ENCODE results near the gene UTRN.

UTRN gene

DNA sequence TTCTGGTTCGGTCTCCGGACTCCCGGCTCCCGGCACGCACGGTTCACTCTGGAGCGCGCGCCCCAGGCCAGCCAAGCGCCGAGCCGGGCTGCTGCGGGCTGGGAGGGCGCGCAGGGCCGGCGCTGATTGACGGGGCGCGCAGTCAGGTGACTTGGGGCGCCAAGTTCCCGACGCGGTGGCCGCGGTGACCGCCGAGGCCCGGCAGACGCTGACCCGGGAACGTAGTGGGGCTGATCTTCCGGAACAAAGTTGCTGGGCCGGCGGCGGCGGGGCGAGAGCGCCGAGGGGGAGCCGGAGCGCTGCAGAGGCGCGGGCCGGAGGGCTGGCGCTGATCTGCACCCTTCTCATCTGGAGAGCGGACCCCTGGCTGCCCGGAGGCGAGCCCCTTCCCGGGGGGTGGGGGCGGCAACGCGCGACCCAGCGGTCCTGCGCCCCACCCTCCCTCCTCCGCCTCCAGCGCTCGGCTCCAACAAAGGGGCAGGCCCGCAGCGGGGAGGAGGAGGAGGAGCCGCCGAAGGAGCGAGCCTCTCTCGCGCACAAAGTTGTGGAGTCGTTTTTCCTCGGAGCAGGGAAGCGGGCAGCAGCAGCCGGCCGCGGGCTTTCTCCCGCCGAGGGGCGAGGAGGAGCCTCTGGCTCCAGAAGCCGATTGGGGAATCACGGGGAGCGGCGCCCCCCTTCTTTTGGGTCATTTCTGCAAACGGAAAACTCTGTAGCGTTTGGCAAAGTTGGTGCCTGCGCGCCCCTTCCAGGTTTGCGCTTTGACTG, at the start of gene UTRN:
UTRN (plus strand) TSS at position 553 of the 765 bp plus-strand sequence. CDS start 6,494 bp downstream, outside the sequence.
- H3K27ac ChIP-seq = peak within 1 kb of the TSS; percentile 97

DNA sequence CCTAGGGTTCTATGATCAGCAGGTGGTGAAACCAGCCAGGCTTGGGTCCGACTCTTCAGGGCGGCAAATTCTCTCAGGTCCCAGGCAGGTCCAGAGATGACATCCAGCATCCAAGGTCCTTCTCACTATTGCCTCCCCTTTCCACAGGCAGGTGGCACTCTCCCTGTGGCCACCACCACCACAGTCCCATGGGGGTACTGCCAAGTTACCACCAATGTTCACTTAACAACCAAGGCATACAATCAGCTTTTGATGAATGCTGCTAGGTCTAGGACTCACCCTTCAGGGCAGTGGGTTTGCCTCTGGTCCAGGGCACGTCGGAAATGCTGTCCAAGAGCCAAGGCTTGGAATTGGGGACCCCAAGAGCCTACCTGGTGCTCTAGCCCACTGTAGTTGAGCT, 40.4 kb upstream of the UTRN start:
- no peak overlapping the region for H3K27ac ChIP-seq
- TF ChIP-seq CTCF (conservative IDR thresholded peaks at IDR 0.05) = no peak

More for the DNA sequence above, at the start of gene UTRN:
- no peak for TF ChIP-seq CTCF (conservative IDR thresholded peaks at IDR 0.05)

DNA sequence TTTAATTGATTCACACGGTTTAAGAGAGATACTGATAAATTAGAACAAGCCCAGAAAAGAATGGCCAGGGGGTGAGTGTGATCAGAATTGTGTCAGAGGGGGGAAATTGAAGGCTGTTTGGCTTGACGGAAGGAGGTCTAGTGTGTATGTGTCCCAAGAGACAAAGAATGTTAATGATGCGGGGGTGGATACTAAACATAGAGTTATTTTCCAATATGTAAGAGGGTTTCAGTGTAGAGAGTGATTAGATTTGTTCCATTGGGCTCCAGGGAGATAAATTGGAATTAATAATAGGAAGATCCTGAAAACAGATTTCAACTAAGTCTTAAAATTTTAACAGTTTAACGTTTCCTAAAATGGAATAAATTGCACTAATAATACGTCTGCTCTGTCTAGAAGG, 38.1 kb upstream of the UTRN start:
- TF ChIP-seq CTCF (conservative IDR thresholded peaks at IDR 0.05) = no peak

GRCh38 chr6:144248003-144248402, 37.1 kb upstream of the UTRN start:
- no peak for TF ChIP-seq CTCF (conservative IDR thresholded peaks at IDR 0.05)

More for the DNA sequence above, 38.1 kb upstream of the UTRN start:
- H3K27ac ChIP-seq = no peak overlapping the region

DNA sequence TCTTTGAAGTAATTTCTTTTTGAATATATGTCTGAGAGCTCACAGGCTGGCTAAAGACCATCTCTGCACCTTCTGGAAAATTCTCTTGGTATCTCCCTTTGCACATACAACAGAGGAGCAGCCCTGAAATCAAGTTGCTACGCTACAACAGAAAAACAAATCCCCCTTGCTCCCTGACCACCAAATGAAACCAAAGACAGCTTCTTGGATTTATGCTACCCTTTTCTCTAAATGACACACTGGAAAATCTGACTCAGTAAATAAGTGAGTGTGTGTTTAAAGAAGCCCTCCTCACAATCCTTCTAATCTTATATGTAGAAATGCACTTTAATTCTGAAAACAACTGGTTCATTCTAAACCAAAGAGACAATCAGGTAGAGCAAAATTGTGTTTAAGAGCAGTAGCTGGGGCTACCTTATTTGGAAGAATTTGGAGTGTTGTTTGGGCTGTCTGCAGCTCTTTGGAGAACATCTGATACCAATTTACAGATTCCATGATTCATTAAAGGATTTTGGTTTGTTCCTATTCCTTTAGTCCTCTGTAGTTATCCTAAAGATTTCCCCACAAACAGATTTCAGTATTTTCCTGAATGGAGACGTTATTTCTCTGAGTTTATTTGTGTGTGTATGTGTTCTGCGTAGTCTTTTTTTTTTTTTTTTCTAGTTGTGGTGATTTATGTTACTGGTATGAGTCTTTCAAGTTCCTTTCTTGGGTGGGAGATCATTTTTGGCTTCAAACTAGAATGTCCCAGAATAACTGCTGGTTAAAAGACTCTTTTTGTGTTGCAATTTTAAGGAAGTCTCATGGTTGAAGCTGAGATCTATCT, 36.4 kb upstream of the UTRN start:
- no peak for TF ChIP-seq CTCF (conservative IDR thresholded peaks at IDR 0.05)
- H3K27ac ChIP-seq = no peak overlapping the region

More at GRCh38 chr6:144248003-144248402, 37.1 kb upstream of the UTRN start:
- no peak overlapping the region for H3K27ac ChIP-seq

DNA sequence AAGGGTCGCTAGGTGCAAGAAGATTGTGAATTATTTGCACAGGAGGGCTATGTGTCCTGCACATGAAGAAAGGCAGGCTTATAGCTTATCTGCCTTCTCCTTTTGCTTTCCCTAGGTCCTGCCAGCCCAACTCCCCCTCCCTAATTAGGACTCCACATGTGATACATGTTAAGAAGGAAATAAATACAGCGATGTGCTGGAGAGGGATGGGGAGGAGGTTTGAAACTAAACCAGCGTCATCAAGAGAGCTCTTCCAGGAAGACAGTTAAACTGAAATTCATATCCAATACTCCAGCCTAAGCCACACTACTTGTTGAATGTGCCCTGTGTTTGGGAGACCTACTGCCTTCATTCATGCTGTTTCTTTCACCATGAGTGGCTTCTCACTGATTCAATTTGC, 34.9 kb upstream of the UTRN start:
- TF ChIP-seq CTCF (conservative IDR thresholded peaks at IDR 0.05) = no peak
- H3K27ac ChIP-seq = no peak overlapping the region

DNA sequence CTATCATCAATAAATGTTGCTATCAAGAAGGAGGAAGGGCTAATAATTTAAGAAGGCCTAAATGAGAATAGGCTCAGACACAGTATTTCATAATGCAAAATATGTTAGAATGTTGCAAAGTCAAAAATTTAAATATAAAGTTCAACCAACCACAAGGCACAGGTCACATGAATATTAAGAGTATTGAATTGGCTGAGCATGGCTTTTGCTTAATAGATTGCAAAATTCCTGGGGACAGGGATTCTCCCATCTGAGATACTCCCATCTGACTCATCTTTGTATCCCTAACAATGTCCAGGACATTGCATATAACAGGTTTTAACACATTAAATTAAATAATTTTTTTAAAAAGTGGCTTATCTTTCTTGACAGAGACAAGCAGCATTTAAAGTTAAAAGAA, 32.9 kb upstream of the UTRN start:
- no peak for TF ChIP-seq CTCF (conservative IDR thresholded peaks at IDR 0.05)

More for the DNA sequence above, 32.9 kb upstream of the UTRN start:
- H3K27ac ChIP-seq = no peak overlapping the region
